Measurements from ENCODE around the gene C3AR1.

DNA sequence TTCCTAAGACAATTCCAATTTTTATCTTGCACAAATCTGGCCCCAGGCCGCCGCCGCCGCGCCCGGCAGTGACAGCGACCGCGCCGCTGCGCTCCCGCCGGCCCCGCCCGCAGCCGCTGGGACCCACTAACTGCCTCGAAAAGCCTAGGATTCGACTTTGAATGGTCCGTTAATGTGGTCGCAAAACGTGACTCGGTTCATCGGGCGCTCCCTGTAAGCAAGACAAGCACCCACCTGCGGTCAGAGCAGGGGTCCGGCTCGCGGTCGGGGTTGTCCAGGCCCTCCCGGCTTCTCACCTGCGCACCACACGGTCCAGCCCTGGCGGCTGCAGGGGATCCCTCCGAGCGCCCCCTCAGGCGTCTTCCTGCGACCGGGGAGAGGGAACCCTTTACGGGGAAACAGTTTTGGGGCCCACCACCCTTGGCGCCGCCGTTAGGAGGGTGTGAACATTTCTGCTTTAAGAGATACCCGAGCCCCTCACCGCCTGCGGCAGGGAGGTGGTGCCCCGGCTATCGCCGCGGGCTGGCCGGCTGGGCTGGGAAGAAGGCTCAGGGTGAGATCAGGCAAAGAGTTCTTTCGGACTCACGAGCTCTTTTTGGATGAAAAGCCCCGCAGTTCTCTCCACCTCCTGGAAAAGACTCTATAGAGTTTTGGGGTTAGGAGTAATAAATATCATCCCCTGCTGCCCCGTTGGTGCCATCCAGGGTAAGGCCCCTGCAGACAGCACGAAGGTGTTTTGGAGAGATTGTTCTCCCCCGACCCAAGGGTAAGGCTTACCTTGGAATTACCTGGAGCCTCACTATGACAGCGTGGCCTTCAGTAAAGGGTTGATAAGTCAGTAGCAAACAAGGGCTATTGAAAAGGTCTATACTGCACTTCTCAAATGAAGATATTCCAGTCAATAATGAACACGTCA is 47.2 kb downstream of the C3AR1 start:
- TF ChIP-seq MAFK (conservative IDR thresholded peaks at IDR 0.05 in 1 of 2, IDR thresholded peaks at IDR 0.05 in 1 of 2; ENCODE audit: low read length in 2 of 2) (no peak), ZNF274 (CRISPR knock-in tag; IDR thresholded peaks at IDR 0.05) (no peak), CHD4 (IDR thresholded peaks at IDR 0.05; ENCODE audit: borderline replicate concordance, low read length) (no peak), ZNF12 (CRISPR knock-in tag; IDR thresholded peaks at IDR 0.05) (no peak), NR1H2 (CRISPR knock-in tag; IDR thresholded peaks at IDR 0.05; ENCODE audit: borderline replicate concordance, low read depth) (no peak), GABPA (IDR thresholded peaks at IDR 0.05; ENCODE audit: low read depth, low read length) (no peak), GABPA (CRISPR knock-in tag; IDR thresholded peaks at IDR 0.05; ENCODE audit: low read depth) (no peak), ZNF205 (CRISPR knock-in tag; IDR thresholded peaks at IDR 0.05) (no peak), ZNF782 (CRISPR knock-in tag; IDR thresholded peaks at IDR 0.05; ENCODE audit: borderline replicate concordance) (no peak), SATB2 (CRISPR knock-in tag; IDR thresholded peaks at IDR 0.05) (no peak), GLI4 (CRISPR knock-in tag; IDR thresholded peaks at IDR 0.05; ENCODE audit: borderline replicate concordance) (no peak)
- TF ChIP-seq, protein P1, sequence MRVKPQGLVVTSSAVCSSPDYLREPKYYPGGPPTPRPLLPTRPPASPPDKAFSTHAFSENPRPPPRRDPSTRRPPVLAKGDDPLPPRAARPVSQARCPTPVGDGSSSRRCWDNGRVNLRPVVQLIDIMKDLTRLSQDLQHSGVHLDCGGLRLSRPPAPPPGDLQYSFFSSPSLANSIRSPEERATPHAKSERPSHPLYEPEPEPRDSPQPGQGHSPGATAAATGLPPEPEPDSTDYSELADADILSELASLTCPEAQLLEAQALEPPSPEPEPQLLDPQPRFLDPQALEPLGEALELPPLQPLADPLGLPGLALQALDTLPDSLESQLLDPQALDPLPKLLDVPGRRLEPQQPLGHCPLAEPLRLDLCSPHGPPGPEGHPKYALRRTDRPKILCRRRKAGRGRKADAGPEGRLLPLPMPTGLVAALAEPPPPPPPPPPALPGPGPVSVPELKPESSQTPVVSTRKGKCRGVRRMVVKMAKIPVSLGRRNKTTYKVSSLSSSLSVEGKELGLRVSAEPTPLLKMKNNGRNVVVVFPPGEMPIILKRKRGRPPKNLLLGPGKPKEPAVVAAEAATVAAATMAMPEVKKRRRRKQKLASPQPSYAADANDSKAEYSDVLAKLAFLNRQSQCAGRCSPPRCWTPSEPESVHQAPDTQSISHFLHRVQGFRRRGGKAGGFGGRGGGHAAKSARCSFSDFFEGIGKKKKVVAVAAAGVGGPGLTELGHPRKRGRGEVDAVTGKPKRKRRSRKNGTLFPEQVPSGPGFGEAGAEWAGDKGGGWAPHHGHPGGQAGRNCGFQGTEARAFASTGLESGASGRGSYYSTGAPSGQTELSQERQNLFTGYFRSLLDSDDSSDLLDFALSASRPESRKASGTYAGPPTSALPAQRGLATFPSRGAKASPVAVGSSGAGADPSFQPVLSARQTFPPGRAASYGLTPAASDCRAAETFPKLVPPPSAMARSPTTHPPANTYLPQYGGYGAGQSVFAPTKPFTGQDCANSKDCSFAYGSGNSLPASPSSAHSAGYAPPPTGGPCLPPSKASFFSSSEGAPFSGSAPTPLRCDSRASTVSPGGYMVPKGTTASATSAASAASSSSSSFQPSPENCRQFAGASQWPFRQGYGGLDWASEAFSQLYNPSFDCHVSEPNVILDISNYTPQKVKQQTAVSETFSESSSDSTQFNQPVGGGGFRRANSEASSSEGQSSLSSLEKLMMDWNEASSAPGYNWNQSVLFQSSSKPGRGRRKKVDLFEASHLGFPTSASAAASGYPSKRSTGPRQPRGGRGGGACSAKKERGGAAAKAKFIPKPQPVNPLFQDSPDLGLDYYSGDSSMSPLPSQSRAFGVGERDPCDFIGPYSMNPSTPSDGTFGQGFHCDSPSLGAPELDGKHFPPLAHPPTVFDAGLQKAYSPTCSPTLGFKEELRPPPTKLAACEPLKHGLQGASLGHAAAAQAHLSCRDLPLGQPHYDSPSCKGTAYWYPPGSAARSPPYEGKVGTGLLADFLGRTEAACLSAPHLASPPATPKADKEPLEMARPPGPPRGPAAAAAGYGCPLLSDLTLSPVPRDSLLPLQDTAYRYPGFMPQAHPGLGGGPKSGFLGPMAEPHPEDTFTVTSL (CRISPR knock-in tag; IDR thresholded peaks at IDR 0.05; ENCODE audit: borderline replicate concordance) = no peak
- TF ChIP-seq, protein P2, sequence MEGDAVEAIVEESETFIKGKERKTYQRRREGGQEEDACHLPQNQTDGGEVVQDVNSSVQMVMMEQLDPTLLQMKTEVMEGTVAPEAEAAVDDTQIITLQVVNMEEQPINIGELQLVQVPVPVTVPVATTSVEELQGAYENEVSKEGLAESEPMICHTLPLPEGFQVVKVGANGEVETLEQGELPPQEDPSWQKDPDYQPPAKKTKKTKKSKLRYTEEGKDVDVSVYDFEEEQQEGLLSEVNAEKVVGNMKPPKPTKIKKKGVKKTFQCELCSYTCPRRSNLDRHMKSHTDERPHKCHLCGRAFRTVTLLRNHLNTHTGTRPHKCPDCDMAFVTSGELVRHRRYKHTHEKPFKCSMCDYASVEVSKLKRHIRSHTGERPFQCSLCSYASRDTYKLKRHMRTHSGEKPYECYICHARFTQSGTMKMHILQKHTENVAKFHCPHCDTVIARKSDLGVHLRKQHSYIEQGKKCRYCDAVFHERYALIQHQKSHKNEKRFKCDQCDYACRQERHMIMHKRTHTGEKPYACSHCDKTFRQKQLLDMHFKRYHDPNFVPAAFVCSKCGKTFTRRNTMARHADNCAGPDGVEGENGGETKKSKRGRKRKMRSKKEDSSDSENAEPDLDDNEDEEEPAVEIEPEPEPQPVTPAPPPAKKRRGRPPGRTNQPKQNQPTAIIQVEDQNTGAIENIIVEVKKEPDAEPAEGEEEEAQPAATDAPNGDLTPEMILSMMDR (CRISPR knock-in tag; IDR thresholded peaks at IDR 0.05) = no peak

Data from HepG2 (cell line).